GM12891 (cell line): ENCODE measurements around the gene IFI44.

Experiments
- POLR2A ChIP-seq: IDR thresholded peaks from 2 replicates; pipeline ENCODE4 v1.6.1; 2011; ENCODE audit warnings: low read depth, low read length, control low read depth
- POLR2AphosphoS5 ChIP-seq: IDR thresholded peaks from 2 replicates; pipeline ENCODE4 v1.6.1; 2011; ENCODE audit warnings: low read depth, low read length, control low read depth

DNA sequence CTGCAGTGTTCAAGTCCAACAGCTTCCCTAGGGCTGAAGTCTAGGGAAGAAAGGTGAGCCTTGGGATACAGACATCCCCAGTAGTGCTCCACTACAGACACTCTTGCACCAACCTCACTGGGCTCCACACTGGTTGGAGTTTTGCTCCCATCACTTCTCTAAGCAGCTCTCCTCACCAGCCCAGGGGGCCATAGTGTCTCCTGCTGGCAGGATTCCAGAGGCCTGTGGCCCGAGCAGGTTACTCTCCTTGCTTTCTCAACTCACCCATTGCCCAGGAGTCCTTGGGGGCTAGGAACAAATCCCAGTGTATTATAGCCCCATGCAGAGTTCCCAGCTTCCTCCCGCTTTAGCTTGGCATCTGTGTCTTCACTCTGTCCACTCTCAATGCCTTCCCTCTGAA, 52.8 kb downstream of the IFI44 start:
- TF ChIP-seq POLR2AphosphoS5 (no peak), POLR2A (no peak)
